Posterior cingulate gyrus (tissue), 11 donors: ENCODE data around the gene DNAJB9.

ENCODE experiments used
- DNase-seq, 10 donors: peaks; one replicate each; pipeline versions ENCODE4 v3.0.0 to v3.0.0-alpha.2; 2020 to 2021; ENCODE audit warnings: mixed read lengths in 3 of 10
- intact Hi-C: fragments of 100-400 bp; cut with DNase I; formaldehyde crosslinking; loops from one replicate; pipeline ENCODE4 v1.15.1; 2023

DNAJB9 gene

DNA sequence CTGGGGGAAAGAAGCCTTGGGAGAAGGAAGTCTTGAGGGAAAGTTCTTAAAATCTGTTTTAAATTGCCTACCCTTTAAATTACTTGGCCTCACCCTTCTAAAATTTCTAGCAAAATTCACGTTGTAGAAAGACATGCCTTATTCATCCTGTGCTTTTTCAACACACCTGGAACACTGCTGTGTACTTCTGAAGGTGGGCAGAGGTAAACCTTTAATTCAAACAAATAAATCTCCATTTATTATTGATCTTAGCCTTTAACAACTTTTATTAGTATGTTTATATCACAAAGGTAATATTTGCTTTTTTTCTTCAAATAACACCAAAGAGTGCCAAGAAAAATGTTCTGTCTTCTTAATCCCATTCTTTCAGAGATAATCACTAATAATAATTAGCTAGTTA lies 30.7 kb downstream of the DNAJB9 start:
- DNase-seq = no peak
- intact Hi-C loops = no loop called here

DNA sequence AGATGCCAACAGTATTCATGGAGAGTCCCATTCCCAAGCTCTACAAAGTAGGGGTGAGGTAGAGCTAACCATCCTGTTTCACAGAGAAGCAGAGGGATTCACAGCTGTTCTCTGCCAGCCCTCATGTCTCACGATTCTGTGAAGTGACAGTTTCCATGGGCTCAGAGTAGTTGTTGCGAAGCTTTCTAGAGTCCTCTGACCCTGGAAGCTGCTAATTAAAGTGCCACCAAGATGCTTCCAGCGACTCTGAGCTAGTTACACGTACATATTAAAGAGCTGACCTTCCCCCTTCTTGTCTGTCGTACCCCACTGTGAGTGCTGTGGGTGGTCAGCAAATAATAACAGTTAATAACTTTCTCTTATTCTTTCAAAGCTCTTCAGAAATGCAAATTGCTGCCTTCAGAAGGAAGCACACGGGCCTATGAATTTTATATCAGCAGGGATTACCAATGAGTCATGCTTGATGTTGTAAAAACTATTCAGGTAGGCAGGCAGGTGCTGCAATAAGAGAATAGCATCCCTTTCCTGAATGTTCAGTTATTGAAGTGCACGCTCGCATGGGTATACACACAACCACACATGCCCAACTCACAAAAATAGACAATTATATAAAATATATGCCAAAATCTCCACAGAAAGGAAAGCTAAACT lies 34.1 kb downstream of the DNAJB9 start:
- no peak for DNase-seq
- intact Hi-C loops = no loop called here

DNA sequence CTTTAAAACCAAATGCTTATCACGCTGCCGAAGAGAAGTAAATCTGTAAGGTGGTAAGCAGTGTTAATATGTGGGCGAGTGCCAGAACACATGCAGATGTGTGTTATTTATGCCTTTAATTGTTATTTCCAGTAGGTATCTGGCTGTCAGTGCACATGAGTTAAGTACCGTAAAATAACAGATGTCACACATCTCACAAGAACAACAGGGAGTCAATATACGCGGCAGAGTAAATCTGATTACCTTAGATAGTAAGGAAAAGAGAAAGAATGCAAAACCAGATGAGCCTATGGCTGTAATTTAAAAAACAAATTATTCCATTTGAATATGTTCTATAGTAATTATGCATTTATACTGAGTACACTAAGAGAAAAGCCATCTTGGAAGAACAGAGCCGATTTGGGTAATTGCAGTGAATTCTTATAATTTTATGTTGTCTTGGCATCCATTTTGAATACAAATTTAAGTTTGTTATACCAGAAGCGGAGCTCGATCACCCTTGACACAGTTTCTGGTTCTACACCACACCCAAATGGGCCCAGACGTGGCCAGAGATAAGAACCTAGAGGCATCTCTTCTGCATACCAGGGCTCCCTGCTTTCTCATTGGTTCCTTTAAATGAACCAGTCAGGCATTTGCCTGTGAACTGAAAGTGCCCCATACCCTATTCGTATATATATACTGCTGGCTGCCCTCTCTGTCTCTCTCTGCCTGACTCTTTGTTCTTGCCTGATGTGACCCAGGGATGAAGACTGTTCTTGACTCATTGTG lies 34.8 kb downstream of the DNAJB9 start:
- DNase-seq = no peak
- intact Hi-C loops = no loop called here

- no peak for DNase-seq
- intact Hi-C loops = no loop called here
Observed at GRCh38 chr7:108605559-108606201, 36.0 kb downstream of the DNAJB9 start.

- DNase-seq = no peak
Observed at GRCh38 chr7:108609643-108610042, 40.0 kb downstream of the DNAJB9 start.

DNA sequence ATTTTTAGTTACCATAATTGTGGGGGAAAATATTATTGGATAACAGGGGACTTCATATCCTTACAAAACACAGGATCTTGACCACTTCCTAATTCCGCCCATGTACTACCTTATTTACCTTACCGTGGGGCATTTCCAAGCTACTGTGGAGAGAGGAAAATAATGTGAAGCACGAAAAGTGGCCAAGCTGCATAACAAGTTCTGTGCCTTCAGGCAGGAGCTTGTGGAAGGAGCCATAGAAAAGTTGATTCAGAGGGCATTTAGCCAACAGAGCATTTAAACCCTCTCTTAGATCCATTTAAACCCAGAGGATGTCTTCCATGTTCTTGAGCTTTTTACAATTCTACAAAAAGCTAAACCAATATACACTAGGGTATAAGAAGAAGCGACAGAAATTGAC lies 41.6 kb downstream of the DNAJB9 start:
- intact Hi-C loops = no loop called here
- no peak for DNase-seq

More at GRCh38 chr7:108609643-108610042, 40.0 kb downstream of the DNAJB9 start:
- intact Hi-C loops = no loop called here

GRCh38 chr7:108613147-108613948 lies 43.7 kb downstream of the DNAJB9 start:
- no peak for DNase-seq
- intact Hi-C loops = no loop called here

GRCh38 chr7:108613949-108614381 lies 44.3 kb downstream of the DNAJB9 start:
- intact Hi-C loops = no loop called here
- DNase-seq = no peak

DNA sequence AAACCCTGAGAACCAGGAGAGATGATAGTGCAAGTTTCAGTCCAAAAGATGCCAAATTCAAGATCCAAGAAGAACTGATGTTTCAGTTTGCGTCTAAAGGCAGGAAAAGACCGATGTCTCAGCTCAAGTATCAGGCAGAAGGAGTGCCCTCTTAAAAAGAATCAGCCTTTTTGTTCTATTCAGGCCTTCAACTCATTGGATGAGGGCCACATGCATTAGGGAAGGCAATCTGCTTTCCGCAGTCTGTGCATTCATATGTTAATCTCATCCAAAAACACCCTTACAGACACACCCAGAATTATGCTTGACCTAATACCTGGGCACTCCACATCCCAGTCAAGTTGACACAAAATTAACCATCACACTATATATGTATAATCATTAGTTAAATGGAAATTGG lies 45.2 kb downstream of the DNAJB9 start:
- no peak for DNase-seq
- intact Hi-C loops = no loop called here

- no peak for DNase-seq
- intact Hi-C loops = no loop called here
Observed at GRCh38 chr7:108618056-108618455, 48.4 kb downstream of the DNAJB9 start.

- DNase-seq = no peak
- intact Hi-C loops = no loop called here
Observed at GRCh38 chr7:108623220-108623619, 53.5 kb downstream of the DNAJB9 start.
